Parathyroid adenoma (tissue), 2 donors: ENCODE results near the gene DACT3.

ENCODE experiments used
- H2AFZ ChIP-seq: fragments of 300-600 bp; sonication (generic); one replicate; pipeline ENCODE4 v1.7.0; 2017; ENCODE audit warnings: antibody characterized with exemption, mild to moderate bottlenecking
- H3K27ac ChIP-seq: fragments of 300-600 bp; sonication (generic); one replicate; pipeline ENCODE4 v1.7.0; 2017
- H3K27me3 ChIP-seq: fragments of 300-600 bp; sonication (generic); one replicate; pipeline ENCODE4 v1.7.0; 2017; ENCODE audit warnings: low read length; ENCODE audit not compliant: control insufficient read depth, insufficient read depth
- H3K36me3 ChIP-seq: fragments of 300-600 bp; sonication (generic); one replicate; pipeline ENCODE4 v1.7.0; 2017; ENCODE audit warnings: low read length; ENCODE audit not compliant: control insufficient read depth, insufficient read depth
- H3K4me1 ChIP-seq: fragments of 300-600 bp; sonication (generic); one replicate; pipeline ENCODE4 v1.7.0; 2017; ENCODE audit warnings: control low read depth
- H3K4me2 ChIP-seq: fragments of 300-600 bp; sonication (generic); one replicate; pipeline ENCODE4 v1.7.0; 2017; ENCODE audit warnings: low read length
- H3K4me3 ChIP-seq: fragments of 300-600 bp; sonication (generic); one replicate; pipeline ENCODE4 v1.7.0; 2017; ENCODE audit warnings: low read depth, low read length
- H3K79me2 ChIP-seq: fragments of 300-600 bp; sonication (generic); one replicate; pipeline ENCODE4 v1.7.0; 2017; ENCODE audit warnings: control low read depth
- H3K9ac ChIP-seq: fragments of 300-600 bp; sonication (generic); one replicate; pipeline ENCODE4 v1.7.0; 2017; ENCODE audit warnings: mild to moderate bottlenecking
- H3K9me3 ChIP-seq: fragments of 300-600 bp; sonication (generic); one replicate; pipeline ENCODE4 v1.7.0; 2017; ENCODE audit warnings: low read length; ENCODE audit not compliant: control insufficient read depth
- TF ChIP-seq, protein P1 (sequence below): fragments of 300-600 bp; sonication (generic); IDR thresholded peaks from one replicate; pipeline ENCODE4 v1.7.0; 2017; ENCODE audit warnings: antibody characterized with exemption, mild to moderate bottlenecking
- donor health status: primary hyperparathyroidism.

The DACT3 gene

DNA sequence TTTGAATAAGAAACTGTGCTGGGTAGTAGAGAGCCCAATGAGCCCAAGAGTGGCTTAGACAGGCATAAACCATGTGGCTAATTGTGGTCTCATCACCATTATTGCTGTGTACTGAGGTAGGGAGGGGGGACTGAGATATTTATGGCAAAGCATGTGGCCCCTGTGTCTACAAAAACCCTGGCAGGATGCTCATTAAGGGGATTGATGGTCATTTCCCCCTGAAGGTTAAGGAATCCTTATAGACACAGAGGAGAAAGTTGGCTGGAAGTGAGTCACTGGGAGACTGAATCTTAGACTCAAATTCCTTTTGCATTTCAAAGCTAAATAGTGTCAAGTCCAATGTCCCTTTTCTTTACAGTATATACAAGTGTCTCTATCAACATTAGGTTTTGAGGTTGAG is 9.8 kb upstream of the DACT3 start:
- TF ChIP-seq, protein P1, sequence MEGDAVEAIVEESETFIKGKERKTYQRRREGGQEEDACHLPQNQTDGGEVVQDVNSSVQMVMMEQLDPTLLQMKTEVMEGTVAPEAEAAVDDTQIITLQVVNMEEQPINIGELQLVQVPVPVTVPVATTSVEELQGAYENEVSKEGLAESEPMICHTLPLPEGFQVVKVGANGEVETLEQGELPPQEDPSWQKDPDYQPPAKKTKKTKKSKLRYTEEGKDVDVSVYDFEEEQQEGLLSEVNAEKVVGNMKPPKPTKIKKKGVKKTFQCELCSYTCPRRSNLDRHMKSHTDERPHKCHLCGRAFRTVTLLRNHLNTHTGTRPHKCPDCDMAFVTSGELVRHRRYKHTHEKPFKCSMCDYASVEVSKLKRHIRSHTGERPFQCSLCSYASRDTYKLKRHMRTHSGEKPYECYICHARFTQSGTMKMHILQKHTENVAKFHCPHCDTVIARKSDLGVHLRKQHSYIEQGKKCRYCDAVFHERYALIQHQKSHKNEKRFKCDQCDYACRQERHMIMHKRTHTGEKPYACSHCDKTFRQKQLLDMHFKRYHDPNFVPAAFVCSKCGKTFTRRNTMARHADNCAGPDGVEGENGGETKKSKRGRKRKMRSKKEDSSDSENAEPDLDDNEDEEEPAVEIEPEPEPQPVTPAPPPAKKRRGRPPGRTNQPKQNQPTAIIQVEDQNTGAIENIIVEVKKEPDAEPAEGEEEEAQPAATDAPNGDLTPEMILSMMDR = no peak
- Histone ChIP-seq H3K4me2 (no peak overlapping the region), H3K36me3 (no peaks in the 10 kb centered on the region), H3K4me1 (no peaks in the 10 kb centered on the region), H3K79me2 (no peaks in the 10 kb centered on the region), H2AFZ (no peak overlapping the region), H3K27me3 (no peaks in the 10 kb centered on the region), H3K9me3 (no peaks in the 10 kb centered on the region), H3K9ac (no peak overlapping the region), H3K4me3 (no peak overlapping the region), H3K27ac (no peak overlapping the region)

DNA sequence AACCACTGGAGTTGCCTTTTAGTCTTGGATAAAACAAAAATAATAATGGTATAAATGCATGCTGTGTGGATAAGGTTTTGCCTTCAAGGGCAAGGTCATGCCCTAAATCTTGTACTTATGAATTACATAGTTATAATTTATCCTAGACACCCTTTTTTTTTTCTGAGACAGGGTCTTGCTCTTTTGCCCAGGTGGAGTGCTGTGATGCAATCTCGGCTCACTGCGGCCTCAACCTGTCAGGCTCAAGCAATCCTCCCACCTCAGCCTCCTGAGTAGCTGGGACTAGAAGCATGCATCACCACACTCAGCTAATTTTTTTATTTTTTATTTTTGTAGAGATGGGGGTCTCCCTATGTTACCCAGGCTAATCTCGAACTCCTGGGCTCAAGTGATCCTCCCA is 7.7 kb upstream of the DACT3 start:
- no peaks in the 10 kb centered on the region for H3K4me1 ChIP-seq
- H3K4me2 ChIP-seq = no peak overlapping the region
- no peak overlapping the region for H3K9ac ChIP-seq
- no peak overlapping the region for H2AFZ ChIP-seq
- H3K9me3 ChIP-seq = no peaks in the 10 kb centered on the region
- no peaks in the 10 kb centered on the region for H3K27me3 ChIP-seq
- no peaks in the 10 kb centered on the region for H3K36me3 ChIP-seq
- H3K79me2 ChIP-seq = no peaks in the 10 kb centered on the region
- TF ChIP-seq, protein P1 = no peak
- no peak overlapping the region for H3K4me3 ChIP-seq
- no peak overlapping the region for H3K27ac ChIP-seq

DNA sequence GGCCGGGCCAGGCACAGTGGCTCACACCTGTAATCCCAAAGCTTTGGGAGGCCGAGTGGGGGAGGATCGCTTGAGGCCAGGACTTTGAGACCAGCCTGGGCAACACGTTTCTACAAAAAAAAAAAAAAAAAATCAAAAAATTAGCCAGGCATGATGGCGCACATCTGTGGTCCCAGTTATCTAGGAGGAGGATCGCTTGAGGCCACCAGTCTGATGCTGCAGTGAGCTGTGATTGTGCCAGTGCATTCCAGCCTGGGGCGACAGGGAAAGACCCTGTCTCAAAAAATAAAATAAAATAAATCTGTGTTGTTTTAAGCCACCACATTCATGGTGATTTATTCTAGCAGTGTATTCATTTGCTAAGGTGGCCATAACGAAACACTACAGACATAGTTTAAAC is 4.1 kb upstream of the DACT3 start:
- Histone ChIP-seq H3K9me3 (no peaks in the 10 kb centered on the region), H3K4me1 (peaks cover 5% of the 10 kb centered on the region), H3K27ac (no peak overlapping the region), H3K9ac (no peak overlapping the region), H3K4me2 (no peak overlapping the region), H3K27me3 (no peaks in the 10 kb centered on the region), H3K79me2 (no peaks in the 10 kb centered on the region), H2AFZ (no peak overlapping the region), H3K4me3 (no peak overlapping the region), H3K36me3 (no peaks in the 10 kb centered on the region)
- TF ChIP-seq, protein P1 = no peak

DNA sequence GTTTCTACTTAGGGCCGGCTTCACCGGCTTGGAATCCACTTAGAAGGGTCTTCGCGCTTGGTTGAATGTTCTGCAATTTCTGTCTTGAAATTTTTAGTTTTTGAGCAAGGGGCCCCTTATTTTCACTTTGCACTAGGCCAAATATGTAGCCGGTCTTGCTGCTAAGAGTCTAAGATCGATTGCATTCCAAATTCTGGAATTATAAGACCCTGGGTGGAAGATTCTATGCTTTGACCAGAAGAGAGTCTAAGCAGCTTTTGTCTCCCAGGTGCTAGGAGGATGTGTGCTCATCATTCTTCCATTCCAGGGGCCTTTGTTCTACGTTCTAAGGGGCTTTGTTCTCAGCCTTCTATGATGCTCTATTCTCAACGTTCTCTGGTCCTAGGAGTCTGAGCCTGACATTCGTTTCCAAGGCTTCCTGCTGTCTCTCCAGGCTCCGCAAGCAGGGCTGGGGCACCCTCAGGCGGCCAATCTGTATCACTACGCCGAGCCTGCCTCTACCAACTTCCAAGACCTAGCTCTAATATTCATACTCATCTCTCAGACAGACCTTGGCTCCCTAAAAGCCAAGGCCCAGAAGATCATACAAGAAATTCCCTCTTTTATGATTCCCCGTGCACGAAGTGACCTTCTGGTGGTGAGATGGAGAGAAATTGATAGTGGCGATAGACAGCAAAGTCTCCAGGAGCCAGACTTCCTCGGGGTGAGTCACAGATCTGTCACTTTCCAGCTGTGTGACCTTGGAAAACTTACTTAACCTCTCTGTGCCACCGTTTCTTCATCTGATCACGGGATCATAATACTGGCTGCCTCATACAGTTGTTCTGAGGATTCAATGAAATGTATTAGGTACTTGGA is 982 bp upstream of the DACT3 start:
- peaks cover 13% of the 10 kb centered on the region for H3K4me1 ChIP-seq
- peak overlapping the region; percentile 75 for H3K4me2 ChIP-seq
- peak overlapping the region; percentile 75 for H2AFZ ChIP-seq
- no peak overlapping the region for H3K9ac ChIP-seq
- peak overlapping the region; percentile 53 for H3K4me3 ChIP-seq
- no peaks in the 10 kb centered on the region for H3K27me3 ChIP-seq
- H3K9me3 ChIP-seq = no peaks in the 10 kb centered on the region
- H3K79me2 ChIP-seq = no peaks in the 10 kb centered on the region
- H3K36me3 ChIP-seq = no peaks in the 10 kb centered on the region
- peak overlapping the region; percentile 34 for H3K27ac ChIP-seq
- TF ChIP-seq, protein P1 = peak; percentile 96
